Lung (tissue), 16 donors: ENCODE results near the gene MAMDC4. TPM values are rescaled to one million over a fixed set of nuclear protein-coding genes. Genes with fewer than 3 reads are reported as not detected.
"Not testable (repeated sequence)": the region's sequence is repeated elsewhere in the genome, so short reads cannot be mapped to it uniquely, and the experiment has no call there.

Experiments
- ATAC-seq: fragments of 200-7000 bp; cut with Tn5 transposase; one replicate; pipeline ENCODE4 v1.9.1; 2020; ENCODE audit warnings: moderate number of reproducible peaks; ENCODE audit not compliant: insufficient read depth, low FRiP score
- DNase-seq, 3 donors: peaks; one replicate each; pipeline ENCODE4 v3.0.0-alpha.2; 2013 to 2017
- H3K27ac ChIP-seq, 2 donors: one replicate each; pipeline ENCODE4 v1.5.1; 2013; ENCODE audit warnings: mild to moderate bottlenecking in 2 of 2, moderate library complexity in 2 of 2, control low read depth in 1 of 2, inconsistent platforms in 1 of 2, low read depth in 1 of 2, low read length in 1 of 2
- H3K27me3 ChIP-seq, 3 donors: one replicate each; pipeline ENCODE4 v1.5.1; 2013; ENCODE audit warnings: low read length in 2 of 3; ENCODE audit not compliant: control insufficient read depth in 3 of 3, insufficient read depth in 3 of 3
- H3K36me3 ChIP-seq, 4 donors: one replicate each; pipeline ENCODE4 v1.5.1; 2013; ENCODE audit warnings: low read length in 4 of 4, mild to moderate bottlenecking in 1 of 4, moderate library complexity in 1 of 4; ENCODE audit not compliant: control insufficient read depth in 4 of 4, insufficient read depth in 4 of 4
- H3K4me1 ChIP-seq, 5 donors: one replicate each; pipeline ENCODE4 v1.5.1; 2013; ENCODE audit warnings: low read length in 5 of 5, mild to moderate bottlenecking in 2 of 5, moderate library complexity in 1 of 5; ENCODE audit not compliant: control insufficient read depth in 5 of 5, insufficient read depth in 5 of 5
- H3K4me3 ChIP-seq: one replicate; pipeline ENCODE4 v1.5.1; 2013; ENCODE audit warnings: mild to moderate bottlenecking, control low read depth, moderate library complexity
- H3K9ac ChIP-seq, 2 donors: one replicate each; pipeline ENCODE4 v1.5.1; 2013; ENCODE audit warnings: low read length in 2 of 2, control low read depth in 1 of 2; ENCODE audit not compliant: insufficient read depth in 1 of 2
- H3K9me3 ChIP-seq, 4 donors: one replicate each; pipeline ENCODE4 v1.5.1; 2013; ENCODE audit warnings: low read length in 3 of 4, mild to moderate bottlenecking in 1 of 4, moderate library complexity in 1 of 4; ENCODE audit not compliant: control insufficient read depth in 4 of 4, insufficient read depth in 3 of 4
- CTCF ChIP-seq: IDR thresholded peaks from 2 replicates; pipeline ENCODE4 v1.5.1; 2012; ENCODE audit warnings: mild to moderate bottlenecking; ENCODE audit errors: control extremely low read depth, extremely low read depth
- WGBS, 2 donors: extraction: QIAGEN DNeasy Blood & Tissue Kit; methylation state at CpG; one replicate each; pipeline ENCODE4 v1.1.7; 2013; 5-methylcytosine and 5-hydroxymethylcytosine counted together
- long read RNA-seq, 5 donors: transcript quantifications; one replicate each; lab custom pipeline, GENCODE V29; 2026
- polyA plus RNA-seq, 2 donors: library from polyadenylated mRNA; stranded (reverse); fragments of 200-250 nt; gene quantifications; one replicate each; pipeline ENCODE4 v1.2.1, GENCODE V29; 2013
- total RNA-seq, 2 donors: library from RNA; depleted of rRNA in 1 of 2; stranded (reverse); fragments of >200 nt in 1 of 2; gene quantifications; one replicate each; pipeline ENCODE4 v1.2.1, GENCODE V29; 2014 to 2021
- donor health status: control.
- donor health status: control.
- donor health status: Bipolar disorder and iron deficiency.
- donor health status: healthy.
- donor health status: DM: yes; HTN: yes; CAD: no.

The MAMDC4 gene
- total RNA-seq (10 to 100 TPM in 1 of 2 donors, 1 to 10 TPM in 1; 5.6 to 13.2 TPM), polyA plus RNA-seq (1 to 10 TPM; 7.0 to 7.3 TPM)
- long read RNA-seq, donor 1, partial matches to known transcripts = 203 of 662 reads
- long read RNA-seq, donor 1, other reads (novel, unspliced or antisense) = 459 of 662 reads
- long read RNA-seq, donor 2, partial matches to known transcripts = 5 of 5 reads
- long read RNA-seq, donor 2, other reads (novel, unspliced or antisense) = 0 of 5 reads
- long read RNA-seq, donor 3, partial matches to known transcripts = 460 of 460 reads
- long read RNA-seq, donor 3, other reads (novel, unspliced or antisense) = 0 of 460 reads
- long read RNA-seq, donor 4, partial matches to known transcripts = 5 of 5 reads
- long read RNA-seq, donor 4, other reads (novel, unspliced or antisense) = 0 of 5 reads
- long read RNA-seq, donor 5, partial matches to known transcripts = 302 of 796 reads
- long read RNA-seq, donor 5, other reads (novel, unspliced or antisense) = 494 of 796 reads

GRCh38 chr9:136851941-136852663 is at the start of gene MAMDC4:
TSS of gene MAMDC4 (plus strand) at chr9:136852346. CDS start at chr9:136852417, 71 bp downstream.
- Histone ChIP-seq H3K27ac (no peak within 1 kb of the TSS), H3K4me3 (no peak within 1 kb of the TSS), H3K9me3 (no peaks in the 10 kb centered on the region), H3K27me3 (peaks cover 0 to 5% (median 0%) of the 10 kb centered on the region in 3 donors), H3K9ac (no peak within 1 kb of the TSS), H3K36me3 (peaks cover 0 to 9% (median 2%) of the 10 kb centered on the region in 4 donors), H3K4me1 (peaks cover 0 to 23% (median 9%) of the 10 kb centered on the region in 5 donors)
- ATAC-seq (no peak), DNase-seq (peak in 1 of 3 donors; percentile 11)
- WGBS, 2 donors = 82 to 87% methylated on average over 23 of the region's 23 CpGs
- no peak for TF ChIP-seq CTCF

GRCh38 chr9:136803009-136803550 is 49.1 kb upstream of the MAMDC4 start:
- 91 to 98% methylated on average over 7 to 8 of the region's 9 CpGs for WGBS, 2 donors
- not testable (repeated sequence) for DNase-seq, H3K9me3 ChIP-seq, H3K36me3 ChIP-seq, H3K27ac ChIP-seq, ATAC-seq, H3K9ac ChIP-seq, H3K4me3 ChIP-seq
- Histone ChIP-seq H3K27me3 (peaks cover 0 to 21% (median 5%) of the 10 kb centered on the region in 3 donors), H3K4me1 (peaks cover 0 to 26% (median 9%) of the 10 kb centered on the region in 5 donors)

DNA sequence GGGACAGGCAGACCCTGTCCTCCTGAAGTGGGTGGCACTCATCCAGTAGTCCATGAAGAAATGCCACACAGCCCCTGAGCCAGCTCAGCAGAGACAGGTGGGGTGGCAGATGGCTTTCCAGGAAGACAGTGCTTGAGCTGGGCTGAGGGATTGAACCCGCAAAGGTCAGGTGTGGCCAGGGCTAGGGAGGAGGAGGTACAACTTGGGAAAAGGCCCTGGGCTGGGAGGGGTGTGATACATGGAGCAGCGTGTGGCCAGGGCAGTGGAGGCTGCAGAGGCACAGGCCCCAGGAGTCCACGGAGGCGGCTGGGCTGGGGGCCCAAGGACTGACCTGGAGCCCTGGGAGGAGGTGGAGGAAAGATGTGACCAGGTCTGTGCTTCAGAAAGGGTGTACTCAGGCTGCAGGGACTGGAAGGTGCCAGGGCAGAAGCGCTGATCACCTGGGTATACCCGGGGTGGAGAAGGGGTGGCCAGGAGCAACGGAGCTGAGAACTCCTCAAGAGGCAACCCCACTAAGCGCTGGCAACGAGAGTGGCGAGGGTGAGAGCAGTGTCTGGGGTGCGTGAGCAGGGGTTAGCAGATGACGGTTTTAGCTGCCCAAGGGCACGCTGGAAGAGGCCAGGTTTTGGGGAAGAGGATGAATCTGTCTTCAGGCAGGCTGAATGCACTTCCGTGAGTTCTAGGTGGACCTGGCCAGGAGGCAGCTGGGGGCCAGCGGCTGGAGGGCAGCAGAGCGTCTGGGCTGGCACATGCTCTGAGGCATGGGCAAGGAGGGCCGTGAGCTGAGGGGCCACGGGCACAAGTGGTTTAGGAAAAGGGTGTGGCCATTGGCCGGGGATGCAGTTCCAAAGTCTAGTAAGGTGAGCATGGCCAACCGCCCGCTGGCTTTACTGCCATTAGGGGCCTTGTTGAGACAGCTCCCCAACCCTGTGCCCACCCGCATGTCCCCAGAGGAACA is 48.3 kb upstream of the MAMDC4 start:
- no peak overlapping the region for H3K9ac ChIP-seq
- no peak overlapping the region for H3K27ac ChIP-seq
- no peaks in the 10 kb centered on the region for H3K9me3 ChIP-seq
- no peak for DNase-seq
- peaks cover 0 to 3% (median 0%) of the 10 kb centered on the region in 4 donors for H3K36me3 ChIP-seq
- ATAC-seq = no peak
- WGBS, 2 donors = 93 to 94% methylated on average over 22 of the region's 22 CpGs
- peaks cover 0 to 20% (median 3%) of the 10 kb centered on the region in 3 donors for H3K27me3 ChIP-seq
- H3K4me3 ChIP-seq = no peak overlapping the region
- TF ChIP-seq CTCF = no peak
- peaks cover 0 to 24% (median 9%) of the 10 kb centered on the region in 5 donors for H3K4me1 ChIP-seq
